AG04450 (cell line): ENCODE results near the gene FAF1. TPM values are rescaled to one million over a fixed set of nuclear protein-coding genes. Genes with fewer than 3 reads are reported as not detected.

Source experiments
- CTCF ChIA-PET: fragments of 300-600, 350-600 bp; formaldehyde crosslinking; extraction: SDS; loops from one replicate; lab custom pipeline; 2022; ENCODE audit warnings: antibody characterized with exemption, inconsistent platforms; lab: Charles Lee
- POLR2A ChIA-PET: fragments of 350-600 bp; formaldehyde crosslinking; extraction: SDS; loops from one replicate; lab custom pipeline; 2021; ENCODE audit warnings: antibody characterized with exemption, inconsistent platforms; lab: Yijun Ruan, JAX
- DNase-seq: peaks from one replicate; pipeline ENCODE4 v3.0.0-alpha.2; 2011; ENCODE audit warnings: low read depth, low spot score
- H3K27ac ChIP-seq: one replicate; pipeline ENCODE4 v1.5.1; 2012; ENCODE audit warnings: low read depth, low read length, control low read depth
- H3K27me3 ChIP-seq: one replicate; pipeline ENCODE4 v1.6.0; 2012; ENCODE audit warnings: low read length; ENCODE audit not compliant: control insufficient read depth, insufficient read depth
- H3K4me3 ChIP-seq: 2 replicates; pipeline ENCODE4 v1.5.1; 2011; ENCODE audit warnings: mild to moderate bottlenecking, low read depth, low read length, control low read depth
- H3K9me3 ChIP-seq: 2 replicates; pipeline ENCODE4 v1.5.1; 2012; ENCODE audit warnings: low read length; ENCODE audit not compliant: control insufficient read depth, insufficient read depth
- CTCF ChIP-seq: IDR thresholded peaks from 2 replicates; pipeline ENCODE4 v1.5.1; 2011; ENCODE audit warnings: low read depth, low read length, control low read depth, inconsistent platforms
- polyA plus RNA-seq: library from polyadenylated mRNA; depleted of rRNA; stranded (reverse); fragments of >200 nt; gene quantifications from 2 replicates; pipeline ENCODE4 v1.2.3, GENCODE V29; 2011

FAF1 gene
- polyA plus RNA-seq, 1 experiment = 37.9 TPM

GRCh38 chr1:50992532-50993318 is 32.7 kb upstream of the FAF1 start:
- POLR2A ChIA-PET = no interaction called here
- no peak for TF ChIP-seq CTCF
- H3K9me3 ChIP-seq = no peaks in the 10 kb centered on the region
- no peak overlapping the region for H3K27ac ChIP-seq
- no peak for DNase-seq
- CTCF ChIA-PET = no interaction called here
- no peak overlapping the region for H3K4me3 ChIP-seq
- H3K27me3 ChIP-seq = no peaks in the 10 kb centered on the region

GRCh38 chr1:50989694-50990093 is 29.6 kb upstream of the FAF1 start:
- no peak overlapping the region for H3K27ac ChIP-seq
- POLR2A ChIA-PET = no interaction called here
- no peaks in the 10 kb centered on the region for H3K27me3 ChIP-seq
- no peak for DNase-seq
- TF ChIP-seq CTCF = no peak
- no peak overlapping the region for H3K4me3 ChIP-seq
- CTCF ChIA-PET = interaction anchor here (1.1 kb wide), 1 partner anchor 215 kb away, joined by 3 read pairs; no protein-coding TSS in a partner anchor
- H3K9me3 ChIP-seq = no peaks in the 10 kb centered on the region

GRCh38 chr1:50986653-50987052 is 26.6 kb upstream of the FAF1 start:
- no peak for TF ChIP-seq CTCF
- ChIA-PET POLR2A (no interaction called here), CTCF (no interaction called here)
- DNase-seq = no peak
- Histone ChIP-seq H3K9me3 (no peaks in the 10 kb centered on the region), H3K27me3 (no peaks in the 10 kb centered on the region), H3K27ac (no peak overlapping the region), H3K4me3 (no peak overlapping the region)

- Histone ChIP-seq H3K9me3 (no peaks in the 10 kb centered on the region), H3K27ac (no peak overlapping the region), H3K4me3 (no peak overlapping the region), H3K27me3 (no peaks in the 10 kb centered on the region)
- no peak for TF ChIP-seq CTCF
- no peak for DNase-seq
- POLR2A ChIA-PET = no interaction called here
- CTCF ChIA-PET = no interaction called here
Measured at GRCh38 chr1:50985094-50985493, 25.0 kb upstream of the FAF1 start.

GRCh38 chr1:50983219-50983802 is 23.2 kb upstream of the FAF1 start:
- no peaks in the 10 kb centered on the region for H3K27me3 ChIP-seq
- ChIA-PET CTCF (no interaction called here), POLR2A (no interaction called here)
- no peak overlapping the region for H3K27ac ChIP-seq
- no peak for DNase-seq
- no peak for TF ChIP-seq CTCF
- no peaks in the 10 kb centered on the region for H3K9me3 ChIP-seq
- H3K4me3 ChIP-seq = no peak overlapping the region
